Measurements from ENCODE around the gene ANGPTL2.
"Not testable (repeated sequence)": the region's sequence is repeated elsewhere in the genome, so short reads cannot be mapped to it uniquely, and the experiment has no call there.

Gene ANGPTL2, protein sequence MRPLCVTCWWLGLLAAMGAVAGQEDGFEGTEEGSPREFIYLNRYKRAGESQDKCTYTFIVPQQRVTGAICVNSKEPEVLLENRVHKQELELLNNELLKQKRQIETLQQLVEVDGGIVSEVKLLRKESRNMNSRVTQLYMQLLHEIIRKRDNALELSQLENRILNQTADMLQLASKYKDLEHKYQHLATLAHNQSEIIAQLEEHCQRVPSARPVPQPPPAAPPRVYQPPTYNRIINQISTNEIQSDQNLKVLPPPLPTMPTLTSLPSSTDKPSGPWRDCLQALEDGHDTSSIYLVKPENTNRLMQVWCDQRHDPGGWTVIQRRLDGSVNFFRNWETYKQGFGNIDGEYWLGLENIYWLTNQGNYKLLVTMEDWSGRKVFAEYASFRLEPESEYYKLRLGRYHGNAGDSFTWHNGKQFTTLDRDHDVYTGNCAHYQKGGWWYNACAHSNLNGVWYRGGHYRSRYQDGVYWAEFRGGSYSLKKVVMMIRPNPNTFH

DNA sequence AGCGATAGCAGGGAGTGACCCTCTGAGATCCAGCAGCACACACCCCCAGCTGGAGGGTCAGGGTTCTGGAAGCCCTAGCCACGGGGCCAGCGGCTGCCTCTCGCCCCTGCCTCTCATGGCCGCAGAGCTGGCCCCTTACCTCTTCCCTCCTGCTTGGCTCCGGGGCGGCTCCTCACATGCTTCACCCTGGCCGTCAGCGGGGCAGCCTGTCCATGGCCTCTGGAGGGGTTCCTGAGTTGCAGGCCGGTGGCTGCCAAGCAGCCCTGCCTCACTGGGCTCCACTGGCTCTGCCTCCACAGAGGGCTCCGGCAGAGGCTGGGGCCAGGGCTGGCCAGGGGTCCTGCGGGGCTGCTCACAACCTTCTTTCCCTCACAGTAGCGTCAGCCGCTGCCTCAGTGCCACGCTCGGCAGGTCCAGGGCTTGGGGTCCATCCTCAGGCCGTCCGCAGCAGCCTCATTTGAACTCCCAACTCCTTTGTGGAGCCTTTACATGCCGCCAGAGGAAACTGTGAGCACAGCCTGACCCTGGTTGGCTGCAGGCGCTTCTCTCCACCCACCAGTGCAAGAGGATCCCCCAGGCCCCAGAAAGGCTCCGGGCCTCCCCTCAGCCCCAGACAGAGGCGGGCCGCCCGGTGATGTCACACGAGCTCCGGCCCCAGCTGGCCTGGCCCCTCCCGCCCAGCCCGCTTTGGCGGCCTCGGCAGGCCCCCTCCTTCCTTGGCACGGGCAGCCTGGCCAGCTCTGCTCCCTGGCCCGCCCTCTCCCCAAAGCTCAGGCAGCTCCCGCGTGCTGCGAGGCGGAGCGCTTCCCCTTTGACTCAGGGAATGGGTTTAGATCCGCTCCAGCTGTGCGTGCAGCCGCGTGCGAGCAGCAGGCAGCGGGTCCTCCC, at the start of gene ANGPTL2:
TSS of gene ANGPTL2 (minus strand) at position 460 of the 888 bp plus-strand sequence. CDS start 13,904 bp downstream, outside the sequence.
- peak; percentile 93 for DNase-seq (ENCODE audit: low spot score)

DNA sequence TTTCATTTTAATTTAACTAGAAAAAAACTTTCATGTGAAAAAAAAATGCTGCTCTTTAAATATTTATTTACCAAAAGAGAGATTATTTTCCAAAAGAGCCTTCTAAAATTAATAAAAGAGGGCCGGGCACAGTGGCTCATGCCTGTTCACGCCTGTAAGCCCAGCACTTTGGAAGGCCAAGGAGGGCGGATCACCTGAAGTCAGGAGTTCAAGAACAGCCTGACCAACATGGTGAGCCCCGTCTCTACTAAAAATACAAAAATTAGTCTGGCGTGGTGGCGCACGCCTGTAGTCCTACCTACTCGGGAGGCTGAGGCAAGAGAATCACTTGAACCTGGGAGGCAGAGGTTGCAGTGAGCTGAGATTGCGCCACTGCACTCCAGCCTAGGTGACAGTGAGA, 48.9 kb upstream of the ANGPTL2 start:
- DNase-seq (ENCODE audit: low spot score) = not testable (repeated sequence)

DNA sequence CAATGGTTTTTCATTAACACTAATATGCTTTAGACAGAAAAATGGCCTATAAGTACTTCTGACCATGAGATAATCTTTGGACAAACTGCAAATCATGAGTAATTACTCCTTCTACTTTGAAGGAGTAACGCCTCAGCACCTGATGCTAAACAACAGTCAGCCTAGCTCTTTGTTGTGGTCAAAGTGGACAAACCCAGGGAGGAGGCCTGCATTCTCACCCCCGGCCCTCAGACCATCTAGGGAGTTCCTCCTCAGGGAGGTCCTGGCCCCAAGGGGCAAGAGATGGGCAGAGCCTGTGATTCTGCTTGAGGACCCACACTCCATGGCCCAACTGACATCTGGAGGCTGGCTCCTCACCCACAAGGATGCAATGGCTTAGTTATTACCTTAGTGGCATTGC, 48.2 kb upstream of the ANGPTL2 start:
- no peak for DNase-seq (ENCODE audit: low spot score)

DNA sequence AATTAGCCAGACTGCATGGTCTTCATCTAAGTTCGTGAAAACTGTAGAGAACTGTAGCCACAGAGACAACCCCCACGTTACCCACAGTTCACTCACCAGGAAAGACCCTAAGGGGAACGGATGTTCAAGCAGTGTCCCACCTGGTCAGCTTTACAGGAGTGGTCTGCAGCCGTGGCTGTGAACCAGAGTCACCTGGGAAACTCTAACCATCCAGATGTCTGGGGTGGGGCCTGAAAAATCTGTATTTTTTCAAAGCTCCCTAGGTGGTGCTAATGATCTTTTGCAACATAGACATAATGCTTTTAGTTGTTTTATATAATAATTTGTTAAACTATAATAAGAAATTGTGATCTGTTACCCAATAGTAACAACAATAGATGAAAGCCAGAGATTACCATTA, 47.7 kb upstream of the ANGPTL2 start:
- no peak for DNase-seq (ENCODE audit: low spot score)

DNA sequence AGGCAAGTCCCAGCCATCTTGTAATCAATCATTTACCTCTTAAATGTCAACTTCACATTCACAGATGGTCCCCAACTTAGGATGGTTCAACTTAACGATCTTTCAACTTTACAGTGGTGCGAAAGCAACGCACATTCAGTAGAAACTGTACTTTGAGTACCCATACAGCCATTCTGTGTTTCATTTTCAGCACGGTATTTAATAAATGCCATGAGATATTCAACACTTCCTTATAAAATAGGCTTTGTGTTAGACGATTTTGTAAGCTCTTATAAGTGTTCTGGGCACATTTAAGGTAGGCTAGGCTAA, 47.1 kb upstream of the ANGPTL2 start:
- no peak for DNase-seq (ENCODE audit: low spot score)

DNA sequence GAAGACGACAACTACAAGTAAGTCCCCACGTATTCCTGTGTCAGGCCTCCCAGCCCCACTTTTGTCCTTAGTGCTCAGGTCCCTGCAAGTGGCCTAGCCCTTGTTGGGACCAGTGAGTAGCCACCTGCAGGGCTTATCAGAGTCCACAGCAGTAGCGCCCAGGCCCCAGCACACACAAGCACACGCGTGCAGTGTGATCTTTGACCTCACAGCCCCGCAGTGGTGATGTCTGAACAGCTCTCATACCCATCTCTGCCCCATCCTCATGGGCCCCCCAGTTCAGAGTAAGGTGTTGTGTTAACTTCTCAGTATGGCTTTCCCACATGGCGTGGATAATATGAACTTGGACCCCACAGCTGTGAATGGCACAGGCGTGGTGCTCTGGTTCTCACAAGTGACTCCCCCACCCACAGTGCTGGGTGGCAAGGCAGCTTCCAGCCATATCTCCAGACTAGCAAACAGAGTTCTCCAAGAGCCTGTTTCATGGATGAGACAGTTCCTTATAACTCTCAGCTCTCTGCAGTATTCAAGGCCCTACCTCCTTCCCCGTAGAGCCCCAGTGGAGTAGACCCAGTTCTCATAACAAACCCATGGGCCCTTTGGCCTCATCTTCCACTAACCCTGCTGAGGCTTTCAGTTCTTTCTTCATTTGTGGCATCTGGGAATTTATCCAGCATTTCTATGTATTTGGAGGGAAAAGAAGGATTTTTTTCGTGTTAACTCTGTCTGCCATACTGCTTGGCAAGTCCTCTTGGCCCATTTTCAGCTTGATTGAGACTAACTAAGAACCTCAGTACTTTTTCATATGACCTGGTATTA, 46.5 kb upstream of the ANGPTL2 start:
- DNase-seq (ENCODE audit: low spot score) = no peak

DNA sequence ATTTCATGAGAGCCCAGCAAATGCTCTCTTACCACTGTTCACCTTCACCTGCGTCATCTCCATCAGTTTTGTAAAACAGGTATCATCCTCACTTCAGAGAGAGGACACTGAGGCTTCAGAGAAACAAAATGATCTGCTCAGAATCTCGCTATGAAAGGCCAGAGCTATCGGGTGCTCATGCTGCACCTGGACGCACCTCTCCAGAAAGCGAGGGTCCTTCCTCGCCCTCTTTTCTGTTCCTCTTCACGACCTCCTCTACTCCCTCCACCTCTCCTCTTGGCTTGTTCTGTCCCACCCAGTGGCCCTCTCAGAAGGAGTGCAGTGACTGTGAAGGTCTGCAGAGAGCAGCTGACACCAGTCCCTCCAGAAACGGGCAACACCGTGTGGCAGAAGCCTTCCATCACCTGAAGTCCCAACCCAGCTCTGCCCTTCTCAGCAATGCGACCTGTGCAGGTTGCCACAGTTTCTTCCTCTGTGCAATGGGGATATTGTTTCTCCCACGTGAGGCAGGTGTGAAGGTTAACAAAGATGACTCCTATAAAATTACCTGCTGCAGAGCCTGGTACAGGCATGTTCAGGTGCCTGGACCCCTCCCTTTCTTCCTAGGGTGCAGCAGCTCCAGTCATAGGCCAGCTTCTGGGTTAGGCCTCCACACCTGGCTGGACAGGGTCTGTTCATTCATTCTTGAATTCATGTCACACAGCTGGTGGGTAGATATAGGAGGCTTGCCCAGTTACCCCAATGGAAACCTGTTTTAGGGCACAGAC, 45.3 kb upstream of the ANGPTL2 start:
- no peak for DNase-seq (ENCODE audit: low spot score)

DNA sequence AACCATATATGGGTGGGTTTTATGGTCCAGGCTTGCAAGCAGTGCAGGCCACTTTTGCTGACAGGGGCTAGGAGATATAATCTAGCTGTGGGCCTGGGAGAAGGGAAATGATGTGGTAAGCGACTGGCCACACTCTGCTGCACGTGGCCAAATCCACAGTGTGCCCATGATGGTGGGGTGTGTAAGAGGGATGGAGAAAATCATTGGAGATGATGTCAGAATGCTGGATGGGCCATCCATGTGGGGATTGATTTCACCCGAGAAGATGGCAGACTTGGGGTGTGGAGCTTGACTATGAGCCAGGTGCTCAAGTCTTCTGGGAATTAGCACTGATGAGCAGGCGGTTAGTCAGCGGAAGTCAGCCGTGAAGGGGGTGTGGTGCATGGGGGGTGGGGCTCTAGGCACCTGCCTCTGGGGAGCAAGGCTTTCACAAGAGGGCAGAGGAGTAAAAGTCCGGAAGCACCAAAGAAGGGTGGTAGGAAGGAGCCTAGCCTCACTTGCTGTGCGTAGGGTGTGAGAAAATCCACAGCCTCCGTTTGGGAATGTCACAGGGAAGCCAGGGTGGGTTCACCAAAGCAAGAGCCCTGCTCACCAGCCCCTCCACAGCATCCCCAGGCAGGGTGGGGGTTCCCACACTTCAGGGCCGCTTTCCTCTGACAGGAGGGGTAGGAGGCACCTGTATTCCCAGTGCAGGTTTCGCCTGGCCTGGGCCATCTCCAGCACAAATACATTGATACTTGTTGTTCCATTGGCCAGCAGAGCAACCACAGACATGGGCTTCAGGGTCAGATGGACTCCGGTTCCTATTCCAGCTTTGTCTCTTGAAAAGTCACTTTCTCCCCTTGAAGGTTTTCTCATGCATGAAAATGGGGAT, 44.5 kb upstream of the ANGPTL2 start:
- DNase-seq (ENCODE audit: low spot score) = no peak

DNA sequence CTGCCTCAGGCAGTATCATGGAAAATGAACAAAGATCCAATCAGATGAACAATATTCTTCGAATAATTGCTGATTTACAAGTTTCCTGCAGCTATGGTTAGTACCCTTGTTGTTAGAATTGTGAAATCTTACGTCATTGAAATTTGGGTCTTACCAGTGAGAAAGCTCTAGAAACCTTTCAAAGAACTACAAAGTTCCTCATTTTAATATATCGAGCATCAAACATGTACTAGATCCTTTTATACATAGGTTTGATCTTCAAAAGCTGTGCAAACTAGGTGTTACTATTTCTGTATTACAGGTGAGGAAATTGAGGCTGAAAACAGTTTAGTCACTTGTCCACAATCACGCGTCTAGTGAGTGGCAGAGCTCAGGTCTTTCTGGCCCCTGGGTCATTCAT, 43.7 kb upstream of the ANGPTL2 start:
- no peak for DNase-seq (ENCODE audit: low spot score)

DNA sequence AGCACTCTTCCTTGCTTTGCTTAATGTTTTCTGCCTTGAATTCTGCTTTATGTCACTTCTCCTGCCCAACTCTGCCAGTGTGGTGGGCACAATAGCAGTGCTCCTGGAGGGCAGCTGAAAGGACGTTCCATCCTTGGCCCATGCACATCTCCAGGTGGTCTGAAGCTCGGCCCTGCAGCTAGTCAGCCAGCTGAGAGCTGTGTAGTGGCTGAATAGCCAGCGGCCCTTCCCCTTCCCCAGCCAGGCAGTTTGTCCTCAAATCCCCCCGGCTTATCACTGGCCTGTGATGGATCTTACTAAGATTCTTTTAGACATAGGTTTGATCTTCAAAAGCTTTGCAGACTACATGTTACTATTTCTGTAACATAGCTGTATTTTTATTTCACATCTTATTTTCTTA, 42.7 kb upstream of the ANGPTL2 start:
- DNase-seq (ENCODE audit: low spot score) = no peak

DNA sequence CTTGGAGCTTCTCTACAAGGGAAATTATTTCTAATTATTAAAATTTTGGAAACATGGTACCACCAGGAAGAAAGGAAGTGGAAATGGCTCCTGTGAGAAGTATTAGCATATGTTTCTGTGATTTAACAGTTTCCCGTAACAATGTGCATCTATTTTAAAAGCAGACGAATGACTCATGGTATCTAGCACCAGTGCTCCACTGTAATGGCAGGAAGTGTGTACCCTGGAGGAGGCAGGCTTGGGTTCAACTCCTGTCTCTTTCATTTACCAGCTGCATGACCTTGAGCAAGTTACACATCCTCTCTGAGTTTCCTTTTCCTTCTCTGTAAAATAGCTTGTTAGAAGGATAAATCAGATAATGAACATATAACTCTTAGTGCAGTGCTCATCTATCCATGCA, 41.0 kb upstream of the ANGPTL2 start:
- peak; percentile 59 for DNase-seq (ENCODE audit: low spot score)

DNA sequence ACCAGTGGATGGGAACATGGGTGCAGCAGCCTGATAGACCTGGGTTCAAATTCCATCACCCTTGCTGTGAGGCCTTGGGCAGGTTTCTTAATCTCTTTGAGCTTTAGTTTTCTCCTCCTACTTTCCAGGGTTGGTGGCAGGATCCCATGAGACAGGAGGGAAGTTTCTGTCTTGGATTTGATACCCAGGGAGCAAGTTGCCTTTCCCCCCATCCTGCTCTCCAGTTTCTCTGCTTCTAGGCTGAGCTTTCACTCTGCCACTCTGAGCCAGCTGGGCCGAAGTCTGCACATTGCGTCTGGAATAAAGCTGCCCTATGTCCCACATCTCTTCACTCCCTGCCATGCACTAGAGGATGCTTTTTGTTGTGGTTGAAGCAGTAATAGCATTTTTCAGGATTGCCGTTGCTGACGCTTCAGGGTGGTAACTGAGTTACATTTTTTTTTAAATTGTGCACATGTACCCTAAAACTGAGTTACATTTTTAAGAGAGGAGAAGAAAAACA, 40.5 kb upstream of the ANGPTL2 start:
- DNase-seq (ENCODE audit: low spot score) = no peak

DNA sequence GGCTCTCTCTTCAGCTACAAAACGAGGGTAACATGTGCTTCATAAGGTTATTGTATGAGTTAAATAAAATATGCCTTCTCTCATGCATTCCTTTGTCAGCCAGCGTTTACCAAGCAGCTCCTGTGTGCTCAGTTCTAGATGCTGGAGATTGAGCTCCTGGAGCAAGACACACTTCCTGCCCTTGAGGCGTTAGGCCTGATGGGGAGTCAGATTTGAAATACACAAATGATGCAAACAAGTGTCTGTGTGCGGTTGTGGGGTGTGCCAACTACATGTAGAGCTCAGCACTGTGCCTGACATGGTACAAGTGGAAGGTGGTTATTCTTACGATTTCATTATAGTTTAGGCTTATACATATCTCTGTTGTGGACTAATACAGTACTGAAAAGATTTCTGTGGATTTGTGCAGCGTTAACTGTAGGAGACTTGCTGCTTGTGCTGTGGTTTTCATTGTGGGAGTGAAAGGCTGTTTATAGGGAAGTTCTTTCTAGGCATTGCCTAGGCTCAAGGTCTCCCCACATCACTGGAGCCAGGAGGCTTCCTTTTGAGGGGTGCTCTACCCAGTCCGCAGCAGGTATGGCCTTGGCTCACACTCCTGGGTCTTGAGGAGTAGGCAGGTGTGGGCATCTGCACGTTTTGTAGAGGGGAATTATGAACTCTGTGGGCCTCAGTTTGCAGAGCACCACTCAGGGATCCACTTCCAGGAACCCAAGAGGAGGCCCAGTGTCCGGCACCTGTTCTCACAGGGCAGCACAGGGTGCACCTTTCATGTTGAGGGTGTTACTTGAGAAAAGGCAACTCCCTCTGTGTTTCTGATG, 39.8 kb upstream of the ANGPTL2 start:
- DNase-seq (ENCODE audit: low spot score) = no peak

DNA sequence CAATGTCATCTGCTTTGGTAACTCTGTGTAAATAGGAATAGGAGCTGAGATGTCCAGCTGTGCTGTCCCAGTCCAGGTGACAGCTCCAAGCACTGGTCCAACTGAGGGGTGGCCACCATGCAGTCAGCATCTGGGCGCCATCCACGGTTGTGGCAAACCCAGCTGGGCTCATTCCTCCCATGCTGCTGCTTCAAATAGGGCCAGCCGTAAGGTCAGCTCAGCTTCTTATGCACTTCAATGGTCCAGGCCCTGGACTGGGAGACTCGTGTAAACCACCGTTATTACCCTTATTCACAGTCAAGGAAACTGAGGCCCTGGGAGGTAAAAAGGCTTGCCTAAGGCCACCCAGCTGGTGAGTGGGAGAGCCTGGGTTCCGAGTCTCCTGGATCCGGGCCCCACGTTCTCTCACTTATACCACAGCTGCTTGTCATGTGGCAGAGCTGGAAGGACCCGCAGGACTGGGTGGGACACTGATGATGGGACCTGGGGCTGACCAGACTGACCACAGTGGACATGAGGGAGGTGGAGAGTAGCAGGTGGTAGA, 38.7 kb upstream of the ANGPTL2 start:
- no peak for DNase-seq (ENCODE audit: low spot score)

DNA sequence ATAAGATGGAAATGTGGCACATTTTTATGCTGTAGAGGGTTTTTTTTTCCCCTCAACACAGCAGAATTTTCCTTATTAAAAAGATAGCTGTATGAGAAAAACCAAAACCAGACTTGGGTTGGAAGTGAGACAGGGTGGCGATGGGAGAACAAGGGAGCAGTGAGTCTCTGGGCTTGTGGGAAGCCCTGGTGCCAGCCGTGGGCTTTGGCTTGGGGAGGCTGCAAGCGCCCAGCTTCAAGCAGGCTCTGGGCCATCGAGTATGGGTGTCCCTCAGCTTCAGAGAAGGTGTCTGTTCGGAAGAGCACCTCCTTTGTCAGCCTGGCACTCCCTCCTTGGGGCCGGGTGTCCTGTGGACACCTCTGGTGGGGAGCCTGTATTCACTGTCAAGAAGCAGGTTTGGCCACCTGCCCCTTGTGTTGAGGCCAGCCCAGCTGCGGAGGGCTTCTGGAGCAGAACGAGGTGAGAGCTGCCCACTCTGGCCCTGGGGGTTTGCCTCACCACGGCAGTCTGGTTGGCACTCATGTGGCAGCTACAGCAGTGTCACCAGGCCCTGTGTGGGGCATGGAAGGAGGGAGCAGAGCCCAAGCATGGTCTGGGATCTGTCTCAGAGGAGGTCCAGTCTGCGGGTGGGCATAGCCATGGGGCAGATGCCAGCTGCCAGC, 37.6 kb upstream of the ANGPTL2 start:
- no peak for DNase-seq (ENCODE audit: low spot score)

DNA sequence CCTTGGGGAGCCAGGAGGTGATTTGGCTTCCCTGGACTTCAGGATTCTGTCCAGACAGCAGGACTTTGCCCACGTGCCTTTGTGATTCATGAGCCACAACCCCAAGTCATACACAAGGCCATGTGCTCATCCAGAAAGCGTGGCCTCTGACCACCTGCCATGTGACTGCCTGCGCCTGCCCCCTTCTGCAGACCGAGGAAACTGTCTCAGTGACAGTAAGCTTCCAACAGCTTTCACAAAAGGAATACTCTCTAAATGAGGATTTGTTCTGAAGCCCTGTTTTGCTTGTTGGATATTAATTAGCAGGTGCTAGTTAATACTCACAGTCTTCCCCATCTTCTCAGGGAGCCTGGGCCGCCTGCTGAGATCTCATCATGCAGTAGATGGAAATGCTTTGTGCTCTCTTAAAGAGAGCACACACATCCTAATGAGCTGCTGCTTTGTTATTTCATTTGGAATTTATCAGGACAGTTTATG, 36.9 kb upstream of the ANGPTL2 start:
- peak; percentile 86 for DNase-seq (ENCODE audit: low spot score)

DNA sequence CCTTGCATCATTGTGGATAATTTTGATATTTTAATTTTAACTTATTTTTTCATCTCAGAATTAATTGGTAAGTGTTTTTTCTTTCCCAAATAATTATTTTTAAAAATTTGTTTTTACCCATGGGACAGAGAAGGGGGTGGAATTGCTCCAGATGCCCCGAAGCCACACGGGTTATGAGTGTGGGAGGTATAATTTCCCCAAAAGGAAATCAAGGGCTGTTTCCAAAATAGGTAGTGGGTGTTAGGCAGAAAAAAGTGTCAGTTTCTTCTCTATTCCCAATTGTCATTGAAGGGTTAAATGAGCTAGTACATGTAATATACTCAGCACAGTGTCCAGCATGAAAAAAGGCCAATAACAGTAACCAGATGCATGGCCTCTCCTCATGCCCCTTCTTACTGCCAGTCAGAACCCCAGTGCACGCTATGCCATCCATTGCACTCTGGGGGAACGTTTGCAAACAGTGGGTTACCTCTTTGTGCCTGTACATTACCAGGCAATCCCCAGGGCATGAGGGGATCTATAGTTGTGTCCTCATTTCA, 36.4 kb upstream of the ANGPTL2 start:
- no peak for DNase-seq (ENCODE audit: low spot score)

DNA sequence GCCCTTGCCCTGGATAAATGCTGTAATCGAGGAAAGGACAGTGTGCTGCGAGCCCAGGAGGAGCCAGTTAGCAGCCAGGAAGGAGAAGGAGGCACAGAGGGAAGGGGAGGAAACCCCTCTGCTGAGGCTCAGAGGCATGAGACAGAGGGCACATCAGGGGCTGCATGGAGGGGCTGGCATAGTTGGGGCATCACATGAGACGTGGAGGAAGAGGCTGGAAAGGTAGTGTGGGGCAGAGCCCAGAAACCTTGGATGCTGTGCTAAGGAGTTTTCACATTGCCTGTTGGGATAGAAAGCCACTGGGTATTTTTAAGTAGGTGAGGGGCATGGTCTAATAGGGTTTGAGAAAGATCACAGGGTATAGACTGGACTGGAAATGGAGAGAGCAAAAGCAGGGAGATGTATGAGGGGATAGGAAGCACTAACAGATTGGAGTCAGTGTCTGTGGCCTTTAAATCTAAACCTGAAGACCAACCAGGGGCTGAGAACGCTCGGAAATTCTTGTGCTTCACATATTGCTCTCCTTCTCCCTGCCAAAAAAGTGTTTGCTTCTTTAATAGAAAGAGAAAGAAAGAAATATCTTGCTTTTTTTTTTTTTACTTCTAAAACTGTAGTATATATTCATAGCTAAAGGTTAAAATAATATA, 33.0 kb upstream of the ANGPTL2 start:
- DNase-seq (ENCODE audit: low spot score) = no peak

Measured in hepatic stellate cell (primary cell).